A172 (cell line): ENCODE results near the gene ITGAE. TPM values are rescaled to one million over a fixed set of nuclear protein-coding genes. Genes with fewer than 3 reads are reported as not detected.
"Not testable (repeated sequence)": the region's sequence is repeated elsewhere in the genome, so short reads cannot be mapped to it uniquely, and the experiment has no call there.

Source experiments
- DNase-seq: peaks from one replicate; pipeline ENCODE4 v3.0.0-alpha.2; 2015; ENCODE audit warnings: low spot score
- total RNA-seq: library from RNA; depleted of rRNA; stranded (reverse); fragments of >200 nt; shearing (Covaris generic); gene quantifications from 2 replicates; pipeline ENCODE4 v1.2.3, GENCODE V29; 2014; rRNA removed

Gene ITGAE, protein sequence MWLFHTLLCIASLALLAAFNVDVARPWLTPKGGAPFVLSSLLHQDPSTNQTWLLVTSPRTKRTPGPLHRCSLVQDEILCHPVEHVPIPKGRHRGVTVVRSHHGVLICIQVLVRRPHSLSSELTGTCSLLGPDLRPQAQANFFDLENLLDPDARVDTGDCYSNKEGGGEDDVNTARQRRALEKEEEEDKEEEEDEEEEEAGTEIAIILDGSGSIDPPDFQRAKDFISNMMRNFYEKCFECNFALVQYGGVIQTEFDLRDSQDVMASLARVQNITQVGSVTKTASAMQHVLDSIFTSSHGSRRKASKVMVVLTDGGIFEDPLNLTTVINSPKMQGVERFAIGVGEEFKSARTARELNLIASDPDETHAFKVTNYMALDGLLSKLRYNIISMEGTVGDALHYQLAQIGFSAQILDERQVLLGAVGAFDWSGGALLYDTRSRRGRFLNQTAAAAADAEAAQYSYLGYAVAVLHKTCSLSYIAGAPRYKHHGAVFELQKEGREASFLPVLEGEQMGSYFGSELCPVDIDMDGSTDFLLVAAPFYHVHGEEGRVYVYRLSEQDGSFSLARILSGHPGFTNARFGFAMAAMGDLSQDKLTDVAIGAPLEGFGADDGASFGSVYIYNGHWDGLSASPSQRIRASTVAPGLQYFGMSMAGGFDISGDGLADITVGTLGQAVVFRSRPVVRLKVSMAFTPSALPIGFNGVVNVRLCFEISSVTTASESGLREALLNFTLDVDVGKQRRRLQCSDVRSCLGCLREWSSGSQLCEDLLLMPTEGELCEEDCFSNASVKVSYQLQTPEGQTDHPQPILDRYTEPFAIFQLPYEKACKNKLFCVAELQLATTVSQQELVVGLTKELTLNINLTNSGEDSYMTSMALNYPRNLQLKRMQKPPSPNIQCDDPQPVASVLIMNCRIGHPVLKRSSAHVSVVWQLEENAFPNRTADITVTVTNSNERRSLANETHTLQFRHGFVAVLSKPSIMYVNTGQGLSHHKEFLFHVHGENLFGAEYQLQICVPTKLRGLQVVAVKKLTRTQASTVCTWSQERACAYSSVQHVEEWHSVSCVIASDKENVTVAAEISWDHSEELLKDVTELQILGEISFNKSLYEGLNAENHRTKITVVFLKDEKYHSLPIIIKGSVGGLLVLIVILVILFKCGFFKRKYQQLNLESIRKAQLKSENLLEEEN
- 70.5 and 88.5 TPM in 2 replicates for total RNA-seq

DNA sequence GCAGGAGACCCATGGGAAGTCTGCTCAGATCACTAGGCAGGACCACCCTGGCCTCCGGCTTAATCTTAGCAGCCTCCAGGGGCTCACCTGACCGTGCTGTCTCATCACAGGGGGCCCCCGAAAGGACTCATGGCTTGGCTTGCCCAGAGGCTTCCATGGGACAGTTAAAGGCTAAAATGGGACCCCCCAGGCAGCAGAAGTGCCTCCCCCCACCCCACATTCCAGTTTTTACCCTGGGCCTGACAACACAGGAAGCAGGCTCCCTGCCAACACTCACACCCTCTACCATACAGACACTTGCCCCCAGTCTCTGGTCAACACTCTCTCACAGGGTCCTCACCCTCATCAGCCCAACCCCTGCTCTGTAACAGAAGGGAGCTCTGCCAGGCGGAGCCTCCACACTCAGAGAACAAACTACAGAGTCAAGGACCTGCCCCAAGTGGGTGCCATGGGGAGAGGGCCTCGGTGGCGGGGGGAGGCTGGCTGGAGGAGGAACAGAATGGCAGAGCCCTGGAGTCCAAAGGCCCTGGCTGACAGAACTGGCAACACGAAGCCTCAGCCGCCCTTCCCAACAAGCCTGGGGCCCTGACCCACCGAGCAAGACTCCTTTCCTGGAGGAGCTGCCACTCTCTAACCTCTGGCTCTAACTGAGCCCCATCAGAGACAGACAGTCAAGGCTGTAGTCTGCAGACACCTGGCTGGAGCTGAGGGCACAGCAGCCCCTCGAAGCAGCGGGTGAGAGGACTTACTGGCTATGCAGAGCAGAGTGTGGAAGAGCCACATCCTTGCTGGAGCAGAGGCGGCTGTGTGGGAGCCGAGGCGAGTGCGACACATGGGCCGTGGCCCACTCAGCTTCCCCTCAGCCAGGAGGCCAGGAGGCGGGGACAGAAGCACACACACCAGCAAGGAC, at the start of gene ITGAE:
TSS of gene ITGAE (minus strand) at position 827 of the 910 bp plus-strand sequence. CDS start at position 783, 44 bp downstream.
- DNase-seq: no peak

DNA sequence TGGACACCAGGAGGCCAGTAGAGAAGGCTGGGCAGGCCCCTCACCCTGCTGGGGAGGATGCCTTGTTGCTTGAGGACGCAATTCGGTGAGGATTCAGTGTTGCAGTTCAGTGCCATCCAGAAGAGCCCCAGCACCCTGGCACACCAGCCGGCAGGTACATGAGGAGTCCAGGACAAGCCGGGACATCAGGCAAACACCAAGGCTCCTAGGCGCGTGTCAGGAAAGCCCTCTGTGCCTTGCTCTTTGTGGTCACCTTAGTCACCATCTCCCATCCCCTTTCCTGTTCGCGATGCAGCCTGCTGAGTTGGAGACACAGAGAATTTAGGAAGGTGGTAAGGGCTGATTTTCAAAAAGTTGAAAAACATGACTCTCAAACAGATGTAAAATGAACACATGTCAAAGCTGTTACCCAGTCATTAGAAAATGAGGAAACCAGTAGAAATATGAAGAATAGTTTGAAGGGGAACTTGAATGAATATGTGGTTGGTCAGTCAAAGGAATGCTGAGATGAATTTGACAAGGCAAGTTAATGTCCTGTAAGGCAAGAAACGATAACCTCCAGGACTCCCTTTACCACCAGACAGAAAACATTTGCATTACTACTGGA, 47.3 kb upstream of the ITGAE start:
- peak; percentile 37 for DNase-seq

DNA sequence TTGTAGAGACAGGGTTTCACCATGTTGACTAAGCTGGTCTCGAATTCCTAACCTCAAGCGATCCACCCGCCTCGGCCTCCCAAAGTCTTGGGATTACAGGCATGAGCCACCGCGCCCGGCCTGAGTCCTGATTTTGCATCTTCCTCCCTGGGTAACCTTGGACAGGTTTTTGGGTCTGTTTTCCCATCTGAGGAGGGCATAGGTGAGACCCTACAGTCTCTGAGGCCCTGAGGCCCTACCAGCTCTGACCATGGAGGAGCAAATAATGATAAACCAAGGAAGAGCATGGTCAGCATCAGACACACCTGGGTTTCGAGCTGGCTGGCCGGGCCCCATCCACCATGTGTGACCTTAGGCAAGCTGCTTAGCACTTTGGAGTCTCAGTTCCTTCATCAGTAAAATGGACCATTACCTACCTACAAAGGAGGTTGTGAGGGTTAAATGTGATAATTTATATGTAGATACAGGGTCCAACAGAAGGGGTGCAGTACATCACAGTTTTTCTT, 46.2 kb upstream of the ITGAE start:
- no peak for DNase-seq

DNA sequence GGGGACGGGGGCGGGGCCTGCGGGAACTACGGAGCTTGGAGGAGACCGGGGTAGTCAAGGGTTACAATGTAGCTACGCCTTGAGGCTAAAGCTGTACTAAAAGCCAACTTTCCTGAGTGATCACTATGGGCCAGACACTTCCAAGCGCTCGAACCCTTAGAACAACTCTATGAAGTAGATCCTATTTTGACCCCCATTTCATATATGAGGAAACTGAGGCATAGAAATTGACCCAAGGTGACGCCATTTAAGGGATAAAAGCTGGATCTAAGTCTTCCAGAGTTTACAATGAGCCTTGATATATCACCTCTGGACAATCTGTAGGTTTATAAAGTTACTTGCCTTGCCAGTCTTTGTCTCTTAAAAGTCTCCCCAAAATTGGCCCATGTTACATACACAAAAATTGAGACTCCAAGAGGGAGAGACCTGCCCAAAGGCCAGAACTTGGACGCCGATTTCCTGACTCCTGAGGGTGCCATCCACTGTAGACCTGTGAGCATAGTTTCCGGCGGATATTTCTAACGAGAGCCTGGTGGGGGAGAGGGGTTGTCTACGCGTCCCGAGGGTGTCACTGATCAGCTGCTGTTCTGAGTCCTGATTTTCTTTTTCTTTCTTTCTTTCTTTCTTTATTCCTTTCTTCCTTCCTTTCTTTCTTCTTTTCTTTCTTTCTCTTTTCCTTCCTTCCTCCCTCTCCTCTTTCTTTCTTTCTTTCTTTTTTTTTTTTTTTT, 45.6 kb upstream of the ITGAE start:
- DNase-seq: no peak

DNA sequence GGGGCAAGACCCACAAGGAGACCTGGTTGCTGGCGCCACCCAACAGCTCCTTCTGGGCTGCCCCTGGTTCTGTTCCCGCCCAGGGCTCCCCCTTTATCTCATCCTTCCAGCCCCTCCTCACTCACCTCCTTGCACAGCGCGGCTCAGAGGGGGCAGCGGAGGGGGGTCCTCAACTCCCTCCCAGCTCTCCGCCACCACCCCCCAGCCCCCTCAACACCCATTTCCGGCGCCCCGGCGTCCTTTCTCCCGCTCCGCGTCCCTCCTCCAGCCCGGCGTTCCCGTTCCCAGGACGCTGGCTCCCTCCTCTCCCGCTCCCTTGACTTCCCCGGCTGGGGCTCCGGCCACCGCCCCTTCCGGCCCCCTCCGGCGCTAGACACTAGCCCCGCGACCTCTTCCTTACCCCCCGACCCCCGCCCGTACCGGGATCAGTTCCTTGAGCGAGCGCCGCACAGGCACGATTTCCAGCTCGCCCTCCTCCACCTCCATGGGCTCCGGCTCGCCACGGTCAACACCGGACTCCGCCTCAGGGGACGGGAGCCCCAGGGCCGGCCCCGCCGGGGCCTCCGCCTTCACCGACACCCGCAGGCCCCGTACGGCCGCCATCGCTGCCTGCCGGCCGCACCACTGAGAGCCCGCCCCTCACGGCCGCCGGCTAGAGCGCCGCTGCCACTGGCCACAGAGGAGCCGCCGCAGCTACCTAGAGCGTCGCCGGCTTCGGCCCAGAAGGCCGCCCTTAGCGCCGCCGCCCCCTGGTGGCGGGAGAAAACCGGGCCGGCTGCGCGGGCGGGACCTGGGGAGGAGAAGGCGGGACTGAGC, 44.8 kb upstream of the ITGAE start, which contains the start of gene NCBP3:
TSS of gene NCBP3 (minus strand) at position 626 of the 816 bp plus-strand sequence. CDS start at position 603, 23 bp downstream.
- peak; percentile 79 for DNase-seq

DNA sequence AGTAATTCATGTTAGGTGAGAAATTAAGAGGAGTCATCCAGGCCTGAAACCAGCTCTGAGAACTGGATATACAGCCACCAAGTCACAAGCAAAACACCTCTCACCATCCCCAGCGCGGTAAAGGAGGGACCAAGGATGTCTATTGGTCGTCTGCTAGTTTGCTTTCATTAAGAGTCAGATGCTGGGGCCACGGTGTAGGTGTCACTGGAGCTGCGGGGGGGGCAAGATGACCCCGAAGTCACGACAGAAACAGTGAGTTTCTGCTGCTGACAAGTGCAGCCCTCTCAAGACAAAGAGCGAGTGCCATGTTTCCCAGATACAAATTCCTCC, 44.3 kb upstream of the ITGAE start:
- peak; percentile 32 for DNase-seq

DNA sequence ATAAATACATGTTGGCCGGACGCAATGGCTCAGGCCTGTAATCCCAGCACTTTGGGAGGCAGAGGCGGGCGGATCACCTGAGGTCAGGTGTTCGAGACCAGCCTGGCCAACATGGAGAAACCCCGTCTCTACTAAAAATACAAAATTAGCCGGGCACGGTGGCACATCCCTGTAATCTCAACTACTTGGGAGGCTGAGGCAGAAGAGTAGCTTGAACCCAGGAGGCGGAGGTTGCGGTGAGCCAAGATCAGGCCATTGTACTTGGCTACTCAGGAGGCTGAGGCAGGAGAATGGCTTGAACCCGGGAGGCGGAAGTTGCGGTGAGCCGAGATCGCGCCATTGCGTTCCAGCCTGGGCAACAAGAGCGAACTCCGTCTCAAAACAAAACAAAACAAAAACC, 43.6 kb upstream of the ITGAE start:
- DNase-seq: not testable (repeated sequence)

DNA sequence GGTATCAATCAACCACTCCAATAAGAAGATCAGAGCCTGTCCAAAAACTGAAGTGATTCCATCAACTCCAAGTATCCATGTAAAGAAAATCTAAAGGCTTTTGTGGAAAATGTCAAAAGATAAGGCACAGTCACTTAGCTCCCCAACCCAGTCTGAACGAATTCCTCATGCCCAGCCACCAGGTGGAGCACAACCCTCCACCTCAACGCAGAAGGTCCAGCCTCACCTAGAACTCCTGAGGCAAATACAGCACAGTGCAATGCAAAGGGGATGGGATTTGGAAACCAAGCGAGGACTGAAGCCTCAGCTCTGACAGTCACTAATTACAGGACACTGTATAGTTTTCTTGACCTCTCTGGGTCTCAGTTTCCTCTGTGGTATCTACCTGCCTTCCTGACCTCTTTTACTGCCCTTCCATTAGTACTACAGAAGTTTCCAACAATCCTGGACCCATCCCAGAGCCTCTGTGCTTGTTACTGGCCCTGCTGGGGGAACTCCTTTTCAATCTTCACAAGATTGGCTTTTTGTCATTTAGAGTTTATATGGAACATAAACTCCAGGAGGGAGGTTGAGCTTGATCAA, 43.0 kb upstream of the ITGAE start:
- peak; percentile 47 for DNase-seq

DNA sequence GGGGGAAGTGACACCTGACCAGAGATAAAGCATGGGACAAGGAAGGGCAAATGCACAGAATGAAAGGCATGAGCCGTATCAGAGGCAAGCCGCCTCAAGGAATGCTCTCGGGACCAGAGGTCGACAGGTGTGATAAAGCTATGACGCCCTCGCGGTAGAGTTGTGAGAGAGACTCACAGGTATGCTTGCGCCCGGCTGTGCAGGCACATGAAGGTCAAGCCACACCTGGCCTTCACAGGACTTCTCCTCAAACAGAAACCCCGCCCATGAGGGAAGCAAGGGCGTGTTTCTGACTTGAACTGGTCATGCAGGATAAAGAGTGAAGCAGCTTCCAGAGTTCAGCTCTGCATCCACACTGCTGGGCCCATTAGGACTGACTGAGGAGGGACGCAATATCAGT, 37.2 kb upstream of the ITGAE start:
- DNase-seq: no peak

DNA sequence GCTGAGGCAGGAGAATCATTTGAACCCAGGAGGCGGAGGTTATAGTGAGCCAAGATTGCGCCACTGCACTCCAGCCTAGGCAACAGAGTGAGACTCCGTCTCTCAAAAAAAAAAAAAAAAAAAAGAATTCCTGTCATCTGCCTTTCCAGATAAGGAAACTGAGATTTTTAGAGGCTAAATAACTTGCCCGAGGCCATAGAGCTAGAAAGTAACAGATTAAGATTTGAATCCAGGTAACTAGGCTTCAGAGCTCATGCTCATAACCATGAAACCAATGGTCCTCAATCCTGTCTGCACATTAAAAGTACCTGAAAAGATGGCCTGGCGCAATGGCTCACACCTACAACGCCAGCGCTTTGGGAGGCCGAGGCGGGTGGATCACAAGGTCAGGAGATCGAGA, 35.6 kb upstream of the ITGAE start:
- no peak for DNase-seq

DNA sequence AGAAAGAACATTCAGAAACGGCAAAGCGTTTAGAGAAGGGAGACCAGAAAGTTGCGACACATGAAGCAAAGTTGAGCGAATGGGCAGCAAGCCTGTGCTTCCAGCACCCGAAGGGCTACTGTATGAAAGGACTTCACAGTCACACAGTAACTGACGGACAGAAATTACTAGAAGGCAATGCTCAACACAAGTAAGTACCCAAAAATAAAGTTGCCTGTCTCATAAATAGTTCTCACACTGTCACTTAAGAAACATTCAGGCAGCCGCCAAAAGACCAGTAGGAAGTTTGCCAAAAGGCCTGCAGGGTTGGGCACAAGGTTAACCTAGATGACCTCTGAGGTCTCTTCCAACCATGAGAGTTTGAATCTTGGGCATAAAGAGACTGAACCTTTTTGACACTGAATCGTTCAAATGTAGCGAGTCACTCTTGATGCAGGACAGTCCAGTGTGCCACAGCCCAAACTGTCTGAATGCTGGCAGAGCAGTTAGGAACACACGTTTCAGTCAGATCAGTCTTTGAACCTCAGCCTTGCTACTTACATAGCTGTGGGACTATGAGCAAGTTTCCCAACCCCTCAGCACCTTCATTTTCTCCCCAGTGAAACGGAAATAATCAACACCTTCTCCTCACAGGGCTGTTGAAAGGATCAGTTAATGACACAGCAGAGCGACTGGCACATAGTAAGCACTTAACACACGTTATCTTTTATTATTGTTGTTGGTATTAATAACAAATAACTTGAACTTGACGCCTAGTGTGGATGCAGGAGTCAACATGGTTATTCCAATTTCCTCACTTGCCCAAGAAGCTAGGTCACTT, 34.6 kb upstream of the ITGAE start:
- peak; percentile 77 for DNase-seq

DNA sequence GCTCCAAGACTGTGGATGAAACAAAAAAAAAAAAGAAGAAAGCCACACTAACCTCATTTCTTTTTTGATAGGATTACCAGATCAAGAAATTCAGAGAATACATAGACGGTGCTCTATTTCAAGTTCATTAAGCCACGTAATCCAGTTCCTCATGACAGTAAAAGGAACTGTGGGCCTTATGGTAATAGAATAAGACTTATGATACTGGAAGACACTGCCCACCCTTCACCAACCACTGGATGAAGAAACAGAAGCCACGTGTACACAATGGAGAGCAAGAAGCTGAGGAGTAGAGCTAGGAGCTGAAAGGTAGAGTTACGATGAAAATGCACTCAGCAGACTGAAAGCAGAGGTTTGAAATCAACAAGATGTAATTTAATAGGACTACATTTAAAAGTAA, 33.8 kb upstream of the ITGAE start:
- no peak for DNase-seq

DNA sequence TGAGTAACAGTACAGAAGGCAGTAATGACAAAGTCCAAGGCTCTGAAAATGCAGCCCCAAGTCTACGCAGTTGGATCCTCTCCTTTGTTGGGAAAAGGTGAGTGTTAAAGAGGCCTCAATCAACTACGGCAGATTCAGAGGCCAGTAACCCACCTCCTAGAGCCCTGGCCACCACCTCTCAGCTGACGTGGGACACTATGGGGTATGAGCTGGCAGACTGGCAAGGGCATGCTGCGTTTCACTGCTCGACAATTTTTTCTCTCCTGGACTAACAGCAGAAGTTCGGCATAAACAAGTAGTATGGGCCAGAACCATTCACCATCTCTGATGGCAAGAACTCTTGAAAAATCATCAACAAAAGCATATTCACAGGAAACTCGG, 27.9 kb upstream of the ITGAE start:
- DNase-seq: no peak

DNA sequence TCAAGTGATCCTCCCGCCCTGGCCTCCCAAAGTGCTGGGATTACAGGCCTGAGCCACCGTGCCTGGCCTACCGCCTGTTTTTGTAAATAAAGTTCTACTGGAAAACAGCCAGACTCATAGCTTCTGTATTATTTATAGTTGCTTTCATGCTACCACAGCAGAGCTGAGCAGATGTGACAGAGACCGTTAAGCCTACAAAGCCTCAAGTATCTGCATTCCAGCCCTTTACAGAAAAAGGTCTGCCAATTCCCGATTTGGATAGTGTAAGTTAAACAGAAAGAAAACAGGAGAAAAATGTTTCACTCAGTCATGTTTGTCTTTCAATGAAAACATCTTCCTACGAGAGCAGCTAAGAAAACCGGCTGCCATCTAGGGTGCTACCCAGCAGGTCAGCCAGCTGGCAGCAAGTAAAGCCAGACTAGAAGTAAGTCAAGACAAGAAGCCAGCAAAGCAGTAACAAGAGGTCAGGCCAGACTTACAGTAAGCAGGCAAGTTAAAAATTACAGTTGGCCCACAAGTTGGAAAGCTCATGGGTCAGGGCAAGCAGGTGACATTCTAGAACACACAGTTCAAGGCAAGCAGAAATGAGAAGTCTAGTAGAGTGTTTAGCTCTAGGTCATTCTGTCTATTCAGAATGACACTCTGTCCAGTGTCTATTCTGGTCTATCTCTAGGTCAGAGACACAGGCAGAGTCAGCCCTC, 27.3 kb upstream of the ITGAE start:
- no peak for DNase-seq

DNA sequence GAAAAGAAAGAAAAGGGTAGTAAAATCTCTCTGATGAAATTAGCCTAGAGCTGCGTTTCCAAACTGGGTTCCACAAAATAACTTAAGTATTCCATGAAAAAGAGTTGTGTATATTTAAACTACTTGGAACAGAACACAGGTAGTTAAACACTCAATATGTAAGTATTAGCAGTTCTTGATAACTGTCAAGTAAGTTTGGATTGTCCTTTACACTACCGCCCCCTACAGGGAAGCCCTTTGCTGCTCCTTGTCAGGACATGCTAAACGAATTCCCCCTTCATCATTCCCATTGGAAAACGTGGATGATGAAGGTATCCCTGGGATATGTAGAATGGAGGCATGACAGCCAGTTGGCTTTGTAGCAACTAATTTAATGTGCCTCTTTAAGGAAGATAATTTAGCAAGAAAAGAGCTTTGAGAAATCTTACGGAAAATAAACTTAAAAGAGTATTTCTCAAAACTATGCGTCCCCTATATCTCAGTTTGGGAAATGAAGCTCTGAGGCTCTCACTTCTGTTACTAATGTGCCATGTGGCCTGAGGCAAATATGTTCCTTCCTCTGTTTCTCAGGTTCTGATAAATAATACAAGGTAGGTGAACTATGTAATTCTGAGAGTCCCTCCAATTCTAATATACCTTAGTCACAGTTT, 26.3 kb upstream of the ITGAE start:
- peak; percentile 76 for DNase-seq

DNA sequence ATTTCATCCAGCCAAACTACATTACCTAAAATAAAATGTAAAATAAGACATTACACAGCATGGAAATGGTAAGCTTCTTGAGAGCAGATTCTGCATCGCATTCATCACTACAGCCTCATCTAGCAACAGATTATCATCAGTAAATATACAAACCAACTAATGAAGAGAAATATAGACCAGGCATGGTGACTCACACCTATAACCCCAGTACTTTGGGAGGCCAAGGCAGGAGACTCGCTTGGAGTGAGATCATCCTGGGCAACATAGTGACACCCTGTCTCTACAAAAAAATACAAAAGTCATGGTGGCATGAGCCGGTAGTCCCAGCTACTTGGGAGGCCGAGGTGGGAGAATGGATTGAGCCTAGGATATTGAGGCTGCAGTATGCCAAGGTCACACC, 25.2 kb upstream of the ITGAE start:
- peak; percentile 38 for DNase-seq
